NCI-H2196 (cell line): ENCODE results near the gene GMPPA.

ENCODE experiments used
- DNase-seq: peaks from one replicate; lab custom pipeline; 2025; ENCODE audit not compliant: unreplicated experiment; lab: John Stamatoyannopoulos, UW

GMPPA gene

GRCh38 chr2:219517954-219518778 is 19.5 kb downstream of the GMPPA start:
- DNase-seq = no peak

- no peak for DNase-seq
Observed at GRCh38 chr2:219519526-219519916, 20.8 kb downstream of the GMPPA start.

- DNase-seq = no peak
Observed at GRCh38 chr2:219520079-219520478, 21.4 kb downstream of the GMPPA start.

- peak; percentile 13 for DNase-seq
Observed at GRCh38 chr2:219521066-219521880, 22.6 kb downstream of the GMPPA start.

GRCh38 chr2:219522111-219523030 is 23.7 kb downstream of the GMPPA start:
- DNase-seq = no peak

- DNase-seq = no peak
Observed at GRCh38 chr2:219523031-219523671, 24.5 kb downstream of the GMPPA start.

GRCh38 chr2:219524817-219525216 is 26.1 kb downstream of the GMPPA start:
- DNase-seq = no peak

GRCh38 chr2:219525533-219526232 is 27.0 kb downstream of the GMPPA start:
- DNase-seq = no peak

GRCh38 chr2:219526320-219527075 is 27.8 kb downstream of the GMPPA start:
- DNase-seq = peak; percentile 25

DNA sequence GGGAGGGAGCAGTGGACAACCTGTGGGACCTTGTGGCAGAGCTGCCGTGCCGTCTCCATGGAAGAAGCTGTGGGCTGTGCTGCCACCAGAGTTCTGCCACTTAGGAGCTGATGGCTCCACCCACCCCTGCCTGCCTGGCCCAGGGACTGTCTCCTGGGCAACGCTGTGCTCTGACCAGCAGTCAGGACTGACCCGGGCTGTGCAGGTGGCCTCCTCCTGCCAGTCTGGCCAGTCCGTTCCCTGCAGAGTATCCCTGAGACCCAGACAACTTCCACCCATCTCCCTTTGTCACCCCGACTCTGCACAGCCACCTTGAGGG is 28.3 kb downstream of the GMPPA start:
- DNase-seq = peak; percentile 58

DNA sequence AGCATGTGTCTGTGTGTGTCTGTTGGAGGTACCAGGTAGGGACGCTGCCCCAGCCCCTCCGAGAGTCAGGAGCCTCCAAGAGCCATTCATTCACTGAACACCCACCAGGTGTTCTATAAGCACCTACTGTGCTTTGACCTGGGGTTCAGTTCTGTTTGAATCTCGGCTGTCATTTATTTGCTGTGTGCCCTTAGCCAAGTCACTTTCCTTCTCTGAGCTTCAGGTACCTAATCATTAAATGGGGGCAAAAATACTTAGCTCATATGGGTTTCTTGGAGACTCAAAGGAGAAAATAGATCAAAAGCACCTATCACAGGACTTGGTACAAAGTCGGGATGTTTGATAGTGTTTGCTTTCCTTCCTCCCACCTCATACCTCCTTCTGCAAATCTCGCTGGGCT is 28.8 kb downstream of the GMPPA start:
- DNase-seq = no peak

DNA sequence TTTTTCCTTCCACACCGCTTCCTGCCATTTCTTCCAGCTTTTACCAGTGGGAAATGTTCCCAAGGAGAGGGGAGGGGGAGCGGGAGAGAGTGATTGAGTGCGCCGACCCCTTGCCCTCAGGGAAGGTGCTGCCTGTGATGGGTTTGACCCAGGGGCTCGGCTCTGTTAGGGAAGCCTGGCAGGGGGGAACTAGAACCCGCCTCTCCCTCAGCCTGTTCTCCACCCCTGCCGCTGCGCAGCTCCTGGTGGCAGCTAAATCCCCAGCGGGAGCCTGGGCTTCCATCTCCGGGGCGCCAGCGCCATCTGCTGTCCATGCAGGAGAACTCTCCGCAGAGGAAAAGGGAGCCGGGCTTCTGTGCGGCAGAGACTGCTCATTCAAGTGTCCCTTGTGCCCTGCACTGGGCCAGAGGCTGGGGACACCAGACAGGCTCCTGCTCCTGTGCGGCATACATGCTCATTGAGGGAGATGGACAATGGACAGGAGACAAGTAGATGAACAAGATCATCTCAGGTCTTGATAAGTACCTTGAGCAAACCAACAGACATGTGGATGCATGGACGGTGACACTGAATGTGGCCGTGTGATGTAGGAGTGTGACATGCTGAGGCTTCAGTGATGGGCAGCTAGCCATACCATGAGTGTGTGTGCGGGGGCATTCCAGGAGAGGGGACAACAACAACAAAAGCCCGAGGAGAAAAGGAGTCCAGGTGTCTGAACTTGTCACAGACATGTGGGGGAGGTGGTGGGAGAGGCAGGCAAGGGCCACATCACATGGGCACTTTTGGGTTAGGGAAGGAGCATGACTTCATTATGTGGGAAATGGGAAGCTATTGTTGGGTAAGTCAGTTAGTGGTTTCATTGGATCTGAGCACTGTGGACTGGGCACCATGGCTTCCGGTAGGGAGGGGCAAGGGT is 31.6 kb downstream of the GMPPA start:
- DNase-seq = peak; percentile 91

GRCh38 chr2:219531639-219532377 is 33.1 kb downstream of the GMPPA start:
- DNase-seq = no peak

- DNase-seq = no peak
Observed at GRCh38 chr2:219532378-219532649, 33.6 kb downstream of the GMPPA start.

GRCh38 chr2:219533930-219534661 is 35.4 kb downstream of the GMPPA start:
- peak; percentile 53 for DNase-seq

DNA sequence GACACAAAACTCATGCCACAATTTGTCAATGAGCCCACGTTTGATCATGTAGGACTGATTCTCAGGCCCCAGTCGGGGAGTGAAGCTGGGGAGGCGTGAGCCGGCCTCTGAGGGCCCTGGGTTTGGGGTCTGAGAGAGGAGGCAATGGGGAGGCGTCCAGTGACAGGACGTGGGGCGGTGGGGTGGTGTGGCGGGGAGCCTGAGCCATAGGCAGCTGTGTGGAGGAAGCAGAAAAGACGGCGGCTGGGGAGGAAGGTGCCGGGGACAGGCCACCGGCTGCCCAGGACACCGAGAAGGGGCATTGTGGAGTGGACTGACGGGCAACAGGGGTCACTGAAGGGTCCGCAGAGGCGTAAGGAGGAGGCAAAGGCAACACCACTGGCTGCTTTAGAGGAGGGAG is 37.7 kb downstream of the GMPPA start:
- no peak for DNase-seq

GRCh38 chr2:219536967-219537366 is 38.3 kb downstream of the GMPPA start:
- no peak for DNase-seq
